Psoas muscle (tissue), 8 donors: ENCODE data around the gene ZNF277. TPM values are rescaled to one million over a fixed set of nuclear protein-coding genes. Genes with fewer than 3 reads are reported as not detected.

Experiments used
- ATAC-seq, 4 donors: fragments of 200-7000 bp; cut with Tn5 transposase; one replicate each; pipeline ENCODE4 v1.9.1; 2020; ENCODE audit warnings: moderate library complexity in 3 of 4, mild to moderate bottlenecking in 2 of 4
- DNase-seq, 2 donors: peaks; one replicate each; pipeline ENCODE4 v3.0.0-alpha.2; 2020
- H3K27ac ChIP-seq: fragments of 200-600 bp; one replicate; pipeline ENCODE4 v1.8.0; 2022
- H3K27me3 ChIP-seq, 3 donors: fragments of 200-600 bp in 1 of 3; one replicate each; pipeline versions ENCODE4 v1.6.1 to v1.8.0; 2013 to 2022; ENCODE audit warnings: low read length in 2 of 3, mild to moderate bottlenecking in 2 of 3, moderate library complexity in 1 of 3; ENCODE audit not compliant: insufficient read depth in 3 of 3
- H3K36me3 ChIP-seq, 2 donors: fragments of 200-600 bp in 1 of 2; one replicate each; pipeline versions ENCODE4 v1.6.1 to v1.8.0; 2013 to 2022; ENCODE audit warnings: low read depth in 1 of 2, mild to moderate bottlenecking in 1 of 2, moderate library complexity in 1 of 2; ENCODE audit not compliant: insufficient read depth in 1 of 2
- H3K4me1 ChIP-seq: fragments of 200-600 bp; one replicate; pipeline ENCODE4 v1.8.0; 2022
- H3K4me3 ChIP-seq: fragments of 200-600 bp; one replicate; pipeline ENCODE4 v1.8.0; 2022; ENCODE audit warnings: mild to moderate bottlenecking
- H3K9me3 ChIP-seq: fragments of 200-600 bp; one replicate; pipeline ENCODE4 v1.8.0; 2022
- WGBS, 3 donors: extraction: QIAGEN DNeasy Blood & Tissue Kit; methylation state at CpG; one replicate each; pipeline versions ENCODE4 v1.1.6 to v1.1.7; 2013; 5-methylcytosine and 5-hydroxymethylcytosine counted together
- intact Hi-C, 2 donors: fragments of 100-400 bp; cut with DNase I; formaldehyde crosslinking; loops; one replicate each; pipeline versions ENCODE4 v1.11.0 to v1.14.2; 2022
- polyA plus RNA-seq, 3 donors: library from polyadenylated mRNA; stranded (reverse); fragments of 200-250 nt; gene quantifications; one replicate each; pipeline ENCODE4 v1.2.3, GENCODE V29; 2013
- total RNA-seq, 4 donors: library from RNA; stranded (reverse); fragmentation: NEBNext Ultra II Directional in 2 of 4; extraction: Animal tissue kit (Norgen Biotek cat#: 25700) in 2 of 4; gene quantifications; one replicate each; pipeline versions ENCODE4 v1.2.1 to v1.2.4, GENCODE V29; 2021 to 2023
- TF ChIP-seq, protein P1 (sequence below): fragments of 200-600 bp; IDR thresholded peaks from one replicate; pipeline ENCODE4 v1.8.0; 2022; ENCODE audit warnings: antibody characterized with exemption
- donor health status: healthy with polysubstance abuse.
- donor health status: DM: no; HTN: no; CAD: no; lungs with moderate emphysema.
- donor health status: Bipolar disorder and iron deficiency.
- donor health status: healthy.
- donor health status: DM: yes; HTN: yes; CAD: no.
- donor health status: DM: no; HTN: no; CAD: no.
- donor health status: DM: no; HTN: no; CAD: no.
- donor health status: DM: yes; HTN: yes; CAD: no.

The ZNF277 gene
- total and polyA plus RNA-seq, 7 donors: 6.9 to 16.7 (median 11.6) TPM

- no peaks in the 10 kb centered on the region for H3K4me1 ChIP-seq
- WGBS, 3 donors: 94 to 100% (median 96%) methylated on average over 1 of the region's 1 CpG
- DNase-seq (no peak), ATAC-seq (no peak)
- H3K27me3 ChIP-seq: no peaks in the 10 kb centered on the region
- intact Hi-C loops: no loop called here
- no peak overlapping the region for H3K27ac ChIP-seq
- H3K4me3 ChIP-seq: no peak overlapping the region
- no peaks in the 10 kb centered on the region for H3K9me3 ChIP-seq
- TF ChIP-seq, protein P1, sequence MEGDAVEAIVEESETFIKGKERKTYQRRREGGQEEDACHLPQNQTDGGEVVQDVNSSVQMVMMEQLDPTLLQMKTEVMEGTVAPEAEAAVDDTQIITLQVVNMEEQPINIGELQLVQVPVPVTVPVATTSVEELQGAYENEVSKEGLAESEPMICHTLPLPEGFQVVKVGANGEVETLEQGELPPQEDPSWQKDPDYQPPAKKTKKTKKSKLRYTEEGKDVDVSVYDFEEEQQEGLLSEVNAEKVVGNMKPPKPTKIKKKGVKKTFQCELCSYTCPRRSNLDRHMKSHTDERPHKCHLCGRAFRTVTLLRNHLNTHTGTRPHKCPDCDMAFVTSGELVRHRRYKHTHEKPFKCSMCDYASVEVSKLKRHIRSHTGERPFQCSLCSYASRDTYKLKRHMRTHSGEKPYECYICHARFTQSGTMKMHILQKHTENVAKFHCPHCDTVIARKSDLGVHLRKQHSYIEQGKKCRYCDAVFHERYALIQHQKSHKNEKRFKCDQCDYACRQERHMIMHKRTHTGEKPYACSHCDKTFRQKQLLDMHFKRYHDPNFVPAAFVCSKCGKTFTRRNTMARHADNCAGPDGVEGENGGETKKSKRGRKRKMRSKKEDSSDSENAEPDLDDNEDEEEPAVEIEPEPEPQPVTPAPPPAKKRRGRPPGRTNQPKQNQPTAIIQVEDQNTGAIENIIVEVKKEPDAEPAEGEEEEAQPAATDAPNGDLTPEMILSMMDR: no peak
- no peaks in the 10 kb centered on the region for H3K36me3 ChIP-seq
These were observed 160.4 kb downstream of the ZNF277 start for GRCh38 chr7:112366886-112367285.

DNA sequence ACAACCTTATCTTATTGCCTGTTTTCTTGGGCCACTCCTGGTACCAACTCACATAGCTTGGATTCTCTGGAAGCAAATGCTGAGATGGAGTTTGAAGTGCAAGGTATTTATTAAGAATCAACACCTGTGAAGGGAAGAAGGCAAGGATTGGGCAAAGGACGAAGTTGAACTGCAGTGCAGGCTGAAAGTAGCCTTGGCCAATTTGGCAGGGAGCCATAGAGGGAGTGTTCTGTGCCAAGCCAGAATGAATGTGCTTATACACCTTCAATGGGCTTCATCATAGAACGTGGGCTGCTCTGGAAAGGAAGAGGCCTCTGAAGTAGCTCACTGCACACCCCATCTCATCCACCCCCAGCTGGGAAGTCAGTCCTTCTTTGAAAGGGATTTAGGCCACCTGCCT lies 163.9 kb downstream of the ZNF277 start:
- no peaks in the 10 kb centered on the region for H3K27me3 ChIP-seq
- no peaks in the 10 kb centered on the region for H3K9me3 ChIP-seq
- no peak overlapping the region for H3K27ac ChIP-seq
- intact Hi-C loops: no loop called here
- 36 to 54% (median 36%) methylated on average over 2 of the region's 2 CpGs for WGBS, 3 donors
- no peaks in the 10 kb centered on the region for H3K36me3 ChIP-seq
- H3K4me1 ChIP-seq: no peaks in the 10 kb centered on the region
- DNase-seq (no peak), ATAC-seq (no peak)
- H3K4me3 ChIP-seq: no peak overlapping the region
- TF ChIP-seq, protein P1: no peak

DNA sequence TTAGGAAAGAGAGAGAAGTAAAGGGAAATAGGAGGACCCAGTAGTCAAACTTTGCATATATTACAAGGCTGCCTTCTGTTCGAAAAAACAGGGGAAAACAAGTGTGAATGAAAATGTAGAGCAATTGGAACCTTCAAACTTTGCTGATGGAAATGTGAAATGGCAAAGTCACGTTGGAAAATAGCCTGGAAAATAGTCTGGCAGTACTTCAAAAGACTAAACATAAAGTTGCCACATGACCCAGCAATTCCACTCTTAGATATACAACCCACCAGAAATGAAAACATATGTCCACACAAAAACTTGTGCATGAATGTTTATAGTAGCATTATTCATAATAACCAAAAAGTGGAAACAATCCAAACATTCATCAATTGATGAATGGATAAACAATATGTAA lies 165.2 kb downstream of the ZNF277 start:
- TF ChIP-seq, protein P1: no peak
- no peaks in the 10 kb centered on the region for H3K4me1 ChIP-seq
- H3K27me3 ChIP-seq: no peaks in the 10 kb centered on the region
- H3K9me3 ChIP-seq: no peaks in the 10 kb centered on the region
- intact Hi-C loops: no loop called here
- DNase-seq (no peak), ATAC-seq (no peak)
- no peaks in the 10 kb centered on the region for H3K36me3 ChIP-seq
- H3K4me3 ChIP-seq: no peak overlapping the region
- 35 to 47% (median 42%) methylated on average over 2 of the region's 2 CpGs for WGBS, 3 donors
- H3K27ac ChIP-seq: no peak overlapping the region

DNA sequence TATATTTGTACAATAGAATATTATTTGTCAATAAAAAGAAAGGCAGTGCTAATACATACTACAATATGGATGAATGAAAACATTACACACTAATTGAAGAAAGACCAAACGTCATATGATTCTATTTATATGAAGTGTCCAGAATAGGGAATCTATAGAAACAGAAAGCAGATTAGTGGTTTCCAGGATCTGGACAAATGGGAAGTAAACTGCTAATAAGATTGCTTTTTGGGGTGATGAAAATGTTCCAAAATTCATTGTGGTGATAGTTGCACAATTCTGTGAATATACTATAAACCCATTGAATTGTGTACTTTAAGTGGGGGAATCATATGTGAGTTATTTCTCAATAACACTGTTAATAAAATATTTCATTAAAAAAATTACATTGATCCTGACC lies 165.6 kb downstream of the ZNF277 start:
- H3K4me3 ChIP-seq: no peak overlapping the region
- TF ChIP-seq, protein P1: no peak
- no peak overlapping the region for H3K27ac ChIP-seq
- H3K4me1 ChIP-seq: no peaks in the 10 kb centered on the region
- ATAC-seq (no peak), DNase-seq (no peak)
- H3K36me3 ChIP-seq: no peaks in the 10 kb centered on the region
- intact Hi-C loops: no loop called here
- no peaks in the 10 kb centered on the region for H3K9me3 ChIP-seq
- 29 to 59% (median 36%) methylated on average over 1 of the region's 1 CpG for WGBS, 3 donors
- no peaks in the 10 kb centered on the region for H3K27me3 ChIP-seq

DNA sequence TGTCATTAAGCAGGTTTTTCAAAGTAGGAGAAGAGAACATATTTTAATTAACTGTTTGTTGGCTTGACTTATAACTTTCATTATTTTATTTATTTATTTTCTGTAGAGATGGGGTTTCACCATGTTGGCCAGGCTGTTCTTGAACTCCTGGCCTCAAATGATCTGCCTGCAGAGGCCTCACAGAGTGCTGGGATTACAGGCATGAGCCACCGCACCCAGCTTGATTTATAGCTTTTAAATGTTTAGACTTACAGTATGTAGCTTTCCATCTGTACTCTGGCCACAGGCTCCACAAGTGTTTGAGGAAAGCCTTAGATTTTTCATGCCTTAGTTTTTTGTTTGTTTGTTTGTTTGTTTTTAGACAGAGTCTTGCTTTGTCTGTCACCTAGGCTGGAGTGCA lies 171.1 kb downstream of the ZNF277 start:
- intact Hi-C loops: no loop called here
- 52 to 74% (median 69%) methylated on average over 1 of the region's 1 CpG for WGBS, 3 donors
- Histone ChIP-seq H3K9me3 (no peaks in the 10 kb centered on the region), H3K4me1 (no peaks in the 10 kb centered on the region), H3K36me3 (no peaks in the 10 kb centered on the region), H3K27ac (no peak overlapping the region), H3K27me3 (no peaks in the 10 kb centered on the region), H3K4me3 (no peak overlapping the region)
- DNase-seq (no peak), ATAC-seq (no peak)
- TF ChIP-seq, protein P1: no peak
